GM12891 (cell line): ENCODE results near the gene IL18BP.

ENCODE experiments used
- POLR2A ChIP-seq: IDR thresholded peaks from 2 replicates; pipeline ENCODE4 v1.6.1; 2011; ENCODE audit warnings: low read depth, low read length, control low read depth
- POLR2AphosphoS5 ChIP-seq: IDR thresholded peaks from 2 replicates; pipeline ENCODE4 v1.6.1; 2011; ENCODE audit warnings: low read depth, low read length, control low read depth
- TAF1 ChIP-seq: IDR thresholded peaks from 2 replicates; pipeline ENCODE4 v1.6.1; 2011; ENCODE audit warnings: low read depth, low read length, control low read depth

- TF ChIP-seq POLR2A (no peak), TAF1 (no peak), POLR2AphosphoS5 (no peak)
Observed at GRCh38 chr11:72045849-72046248, 47.1 kb downstream of the IL18BP start.
